ENCODE results near the gene PTH1R. TPM values are rescaled to one million over a fixed set of nuclear protein-coding genes. Genes with fewer than 3 reads are reported as not detected.

PTH1R gene
- total RNA-seq, 1 donor, result not detected

DNA sequence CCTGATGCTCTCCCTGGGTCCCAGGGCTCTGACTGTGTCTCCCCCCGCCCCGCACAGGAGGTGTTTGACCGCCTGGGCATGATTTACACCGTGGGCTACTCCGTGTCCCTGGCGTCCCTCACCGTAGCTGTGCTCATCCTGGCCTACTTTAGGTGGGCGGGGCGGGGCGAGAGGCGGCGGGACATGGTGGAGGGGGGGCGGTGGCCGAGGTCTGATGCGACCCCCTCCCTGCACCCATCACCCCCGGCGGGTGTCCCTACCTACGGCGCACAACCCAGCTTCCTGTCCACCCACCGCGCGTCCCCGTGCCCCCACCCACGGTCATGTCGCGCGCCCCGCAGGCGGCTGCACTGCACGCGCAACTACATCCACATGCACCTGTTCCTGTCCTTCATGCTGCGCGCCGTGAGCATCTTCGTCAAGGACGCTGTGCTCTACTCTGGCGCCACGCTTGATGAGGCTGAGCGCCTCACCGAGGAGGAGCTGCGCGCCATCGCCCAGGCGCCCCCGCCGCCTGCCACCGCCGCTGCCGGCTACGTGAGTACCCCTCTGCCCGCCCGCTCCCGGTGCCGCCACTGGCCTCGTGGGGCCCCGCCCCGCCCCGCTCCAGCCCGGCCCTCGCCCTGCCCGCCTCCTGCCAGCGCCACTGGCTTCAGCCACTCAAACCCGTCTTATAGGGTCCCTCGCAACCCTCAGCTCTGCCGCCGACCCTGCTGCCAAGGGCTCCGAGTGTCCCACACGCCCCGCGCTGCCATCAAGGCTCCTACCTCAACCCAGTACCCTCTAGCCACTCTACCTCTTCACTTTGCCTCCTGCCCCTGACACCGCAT is 21.0 kb downstream of the PTH1R start:
- H3K4me3 ChIP-seq (ENCODE audit: low read depth, low read length), result no peak overlapping the region
- DNase-seq (ENCODE audit: low read depth), result no peak
- TF ChIP-seq, protein P1, sequence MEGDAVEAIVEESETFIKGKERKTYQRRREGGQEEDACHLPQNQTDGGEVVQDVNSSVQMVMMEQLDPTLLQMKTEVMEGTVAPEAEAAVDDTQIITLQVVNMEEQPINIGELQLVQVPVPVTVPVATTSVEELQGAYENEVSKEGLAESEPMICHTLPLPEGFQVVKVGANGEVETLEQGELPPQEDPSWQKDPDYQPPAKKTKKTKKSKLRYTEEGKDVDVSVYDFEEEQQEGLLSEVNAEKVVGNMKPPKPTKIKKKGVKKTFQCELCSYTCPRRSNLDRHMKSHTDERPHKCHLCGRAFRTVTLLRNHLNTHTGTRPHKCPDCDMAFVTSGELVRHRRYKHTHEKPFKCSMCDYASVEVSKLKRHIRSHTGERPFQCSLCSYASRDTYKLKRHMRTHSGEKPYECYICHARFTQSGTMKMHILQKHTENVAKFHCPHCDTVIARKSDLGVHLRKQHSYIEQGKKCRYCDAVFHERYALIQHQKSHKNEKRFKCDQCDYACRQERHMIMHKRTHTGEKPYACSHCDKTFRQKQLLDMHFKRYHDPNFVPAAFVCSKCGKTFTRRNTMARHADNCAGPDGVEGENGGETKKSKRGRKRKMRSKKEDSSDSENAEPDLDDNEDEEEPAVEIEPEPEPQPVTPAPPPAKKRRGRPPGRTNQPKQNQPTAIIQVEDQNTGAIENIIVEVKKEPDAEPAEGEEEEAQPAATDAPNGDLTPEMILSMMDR (IDR thresholded peaks at IDR 0.05; ENCODE audit: insufficient read depth, low read length), result no peak

DNA sequence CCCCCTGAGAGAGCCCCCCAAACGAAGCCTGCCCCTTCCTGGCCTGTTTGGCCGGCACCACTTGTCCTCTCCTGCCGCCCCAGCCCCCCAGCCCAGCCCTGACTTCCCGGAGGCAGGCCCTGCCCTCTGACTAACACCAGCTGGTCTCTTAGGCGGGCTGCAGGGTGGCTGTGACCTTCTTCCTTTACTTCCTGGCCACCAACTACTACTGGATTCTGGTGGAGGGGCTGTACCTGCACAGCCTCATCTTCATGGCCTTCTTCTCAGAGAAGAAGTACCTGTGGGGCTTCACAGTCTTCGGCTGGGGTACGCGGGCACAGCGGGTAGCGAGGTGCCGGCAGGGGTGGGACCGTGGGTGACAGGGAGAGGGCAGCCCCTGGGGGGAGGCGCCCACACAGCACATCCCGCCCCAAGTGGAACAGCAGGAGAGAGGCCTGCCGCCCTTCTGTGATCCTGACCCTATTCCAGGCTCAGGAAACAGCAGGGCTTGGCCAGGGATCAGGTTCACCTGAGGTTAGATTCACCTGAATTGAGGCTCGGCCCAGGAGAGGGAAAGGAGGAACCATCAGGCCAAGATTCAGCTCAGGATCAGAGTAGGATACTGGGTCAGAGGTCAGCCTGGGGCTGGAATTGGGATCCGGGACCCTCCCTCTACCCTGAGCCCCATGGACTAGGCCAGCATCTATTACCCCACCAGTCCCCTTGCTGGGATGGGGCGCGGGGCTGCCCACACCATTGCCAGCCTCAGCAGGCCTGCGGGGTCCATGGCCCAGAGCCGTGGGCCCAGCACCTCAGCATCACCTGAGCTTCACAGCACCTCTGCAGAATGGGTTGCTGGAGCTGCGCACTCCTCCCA is 21.9 kb downstream of the PTH1R start:
- TF ChIP-seq, protein P1 (IDR thresholded peaks at IDR 0.05; ENCODE audit: insufficient read depth, low read length), result no peak
- no peak for DNase-seq (ENCODE audit: low read depth)
- no peak overlapping the region for H3K4me3 ChIP-seq (ENCODE audit: low read depth, low read length)

DNA sequence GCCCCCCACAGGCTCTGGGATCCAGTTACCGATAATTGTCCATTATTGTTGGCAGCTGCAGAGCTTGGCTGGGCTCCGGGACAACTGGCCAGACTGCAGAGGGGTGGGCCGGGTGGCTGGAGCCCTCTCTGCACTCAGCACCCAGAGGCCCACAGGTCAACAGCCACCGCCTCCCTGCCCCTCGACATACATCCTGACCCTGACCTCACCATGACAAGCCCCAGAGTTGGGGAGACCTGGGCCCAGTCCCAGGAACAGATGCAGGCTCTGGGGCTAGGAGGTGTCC is 22.4 kb downstream of the PTH1R start:
- no peak overlapping the region for H3K4me3 ChIP-seq (ENCODE audit: low read depth, low read length)
- TF ChIP-seq, protein P1 (IDR thresholded peaks at IDR 0.05; ENCODE audit: insufficient read depth, low read length), result no peak
- DNase-seq (ENCODE audit: low read depth), result no peak

DNA sequence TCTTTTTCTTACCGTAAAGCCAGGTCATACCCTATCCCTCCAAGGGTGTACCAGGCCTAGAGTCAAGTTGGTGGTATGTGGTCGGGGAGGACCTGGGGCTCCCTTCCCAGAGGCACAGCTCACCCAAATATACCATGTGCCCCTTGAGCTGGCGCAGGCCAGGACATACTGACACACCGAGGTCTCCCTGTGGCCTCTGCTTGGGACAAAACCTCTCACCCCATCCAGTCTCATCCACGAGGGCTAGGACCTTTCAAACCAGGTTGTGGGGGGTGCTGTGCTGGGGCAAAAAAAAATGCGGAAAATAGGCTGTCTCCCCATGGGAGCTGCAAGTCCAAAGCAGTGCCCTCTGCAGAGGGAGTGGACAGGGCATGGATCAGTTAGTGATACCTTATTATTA is 22.8 kb downstream of the PTH1R start:
- TF ChIP-seq, protein P1 (IDR thresholded peaks at IDR 0.05; ENCODE audit: insufficient read depth, low read length), result no peak
- no peak for DNase-seq (ENCODE audit: low read depth)
- no peak overlapping the region for H3K4me3 ChIP-seq (ENCODE audit: low read depth, low read length)

DNA sequence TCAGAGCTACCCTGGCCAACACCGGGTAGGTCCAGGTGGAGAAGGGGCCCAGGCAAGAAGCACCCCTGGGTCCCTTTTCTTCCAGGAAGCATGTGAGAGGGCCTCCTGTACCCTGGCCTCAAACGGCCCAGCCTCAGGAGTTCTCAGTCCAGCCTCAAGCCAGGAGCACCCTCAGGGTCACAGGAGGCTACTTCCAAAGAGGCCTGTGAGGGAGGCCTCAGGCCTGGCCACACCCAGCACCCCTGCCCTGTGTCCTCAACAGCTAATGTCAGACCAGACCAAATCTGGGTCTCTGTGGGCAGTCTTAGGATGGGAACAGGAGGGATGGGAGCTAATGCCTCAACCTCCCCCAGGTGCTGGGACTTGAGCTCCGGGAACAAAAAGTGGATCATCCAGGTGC is 23.5 kb downstream of the PTH1R start:
- TF ChIP-seq, protein P1 (IDR thresholded peaks at IDR 0.05; ENCODE audit: insufficient read depth, low read length), result no peak

DNA sequence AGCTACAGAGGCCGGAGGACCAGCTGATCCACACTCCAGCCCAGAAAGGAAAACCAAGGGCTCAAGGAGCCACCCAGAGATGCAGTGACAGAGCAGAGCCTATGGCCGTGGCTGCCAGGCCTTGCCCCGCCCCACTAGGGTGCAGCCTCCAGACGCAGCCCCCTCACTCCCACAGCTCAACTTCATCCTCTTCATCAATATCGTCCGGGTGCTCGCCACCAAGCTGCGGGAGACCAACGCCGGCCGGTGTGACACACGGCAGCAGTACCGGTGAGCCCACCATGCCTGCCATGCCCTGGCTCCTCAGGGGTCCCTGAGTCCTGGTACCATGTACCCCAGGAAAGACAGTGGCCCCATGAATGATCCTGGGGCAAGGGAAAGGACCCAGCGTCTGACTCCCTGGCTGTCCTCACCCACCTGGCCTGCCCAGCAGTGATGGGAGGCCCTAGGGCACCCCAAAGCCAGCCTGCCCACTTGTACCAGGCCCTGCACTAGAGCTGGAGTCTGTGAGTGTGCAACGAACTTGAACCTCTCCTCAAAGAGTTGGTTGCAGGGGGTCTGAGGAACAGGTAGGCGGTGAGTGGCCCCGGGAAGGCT is 24.2 kb downstream of the PTH1R start:
- DNase-seq (ENCODE audit: low read depth), result no peak
- TF ChIP-seq, protein P1 (IDR thresholded peaks at IDR 0.05; ENCODE audit: insufficient read depth, low read length), result no peak
- no peak overlapping the region for H3K4me3 ChIP-seq (ENCODE audit: low read depth, low read length)

More for the DNA sequence above, 23.5 kb downstream of the PTH1R start:
- no peak overlapping the region for H3K4me3 ChIP-seq (ENCODE audit: low read depth, low read length)
- DNase-seq (ENCODE audit: low read depth), result no peak
